ENCODE results near the gene TBCD. TPM values are rescaled to one million over a fixed set of nuclear protein-coding genes. Genes with fewer than 3 reads are reported as not detected.
A peak's percentile ranks its signal among the peaks of the same experiment; 100 is the strongest.

Gene TBCD
- total RNA-seq, 2 experiments from 2014 or later = 87.8 to 145 TPM

DNA sequence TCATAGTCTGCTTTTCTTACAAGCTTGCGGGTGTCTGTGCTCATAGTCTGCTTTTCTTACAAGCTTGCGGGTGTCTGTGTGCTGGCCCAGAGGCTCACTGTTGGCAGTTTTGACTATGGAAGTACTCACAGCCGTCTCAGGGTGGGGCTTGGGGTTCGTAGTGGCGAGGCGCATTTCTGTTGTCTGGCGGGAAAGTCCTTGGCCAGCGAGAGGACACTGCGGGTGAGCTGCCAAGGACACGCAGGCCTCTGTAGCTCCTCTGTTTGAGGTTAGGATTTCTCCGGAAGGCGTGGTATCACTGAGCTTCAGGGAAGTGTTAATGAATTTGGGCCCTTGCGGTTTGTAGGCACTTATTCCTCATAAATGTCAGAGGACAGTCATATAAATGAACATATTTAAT lies 13.5 kb downstream of the TBCD start:
- H3K4me2 ChIP-seq (ENCODE audit: low read length) = no peak overlapping the region
- no peak overlapping the region for H3K27ac ChIP-seq (ENCODE audit: low read depth, low read length, poor library complexity, severe bottlenecking)
- no peaks in the 10 kb centered on the region for H3K4me1 ChIP-seq (ENCODE audit: insufficient read depth, low read length, poor library complexity, severe bottlenecking)
- peaks cover 86% of the 10 kb centered on the region for H3K36me3 ChIP-seq (ENCODE audit: insufficient read depth, low read length)
- POLR2A ChIA-PET = interaction anchor here (0.6 kb wide), 2 partner anchors 280 to 358 kb away, joined by 3 to 6 read pairs; no protein-coding TSS in a partner anchor
- peaks cover 12% of the 10 kb centered on the region; the same call in 1 of the 2 replicates for H3K9me3 ChIP-seq (ENCODE audit: low read length)
- no peak overlapping the region for H3K4me3 ChIP-seq (ENCODE audit: low read depth, low read length, poor library complexity, severe bottlenecking)
- DNase-seq (ENCODE audit: low spot score) = no peak
- H4K20me1 ChIP-seq (ENCODE audit: insufficient read depth, low read length) = no peaks in the 10 kb centered on the region
- no peak overlapping the region for H2AFZ ChIP-seq (ENCODE audit: low read length)
- intact Hi-C loops (cut with micrococcal nuclease; ENCODE audit: unreplicated experiment) = loop anchor here (5.0 kb wide), 1 partner anchor 413 kb away; no protein-coding TSS in a partner anchor
- no peak for TF ChIP-seq EZH2phosphoT487 (IDR thresholded peaks at IDR 0.05; ENCODE audit: borderline replicate concordance, low read depth, low read length)
- TF ChIP-seq, protein P1, sequence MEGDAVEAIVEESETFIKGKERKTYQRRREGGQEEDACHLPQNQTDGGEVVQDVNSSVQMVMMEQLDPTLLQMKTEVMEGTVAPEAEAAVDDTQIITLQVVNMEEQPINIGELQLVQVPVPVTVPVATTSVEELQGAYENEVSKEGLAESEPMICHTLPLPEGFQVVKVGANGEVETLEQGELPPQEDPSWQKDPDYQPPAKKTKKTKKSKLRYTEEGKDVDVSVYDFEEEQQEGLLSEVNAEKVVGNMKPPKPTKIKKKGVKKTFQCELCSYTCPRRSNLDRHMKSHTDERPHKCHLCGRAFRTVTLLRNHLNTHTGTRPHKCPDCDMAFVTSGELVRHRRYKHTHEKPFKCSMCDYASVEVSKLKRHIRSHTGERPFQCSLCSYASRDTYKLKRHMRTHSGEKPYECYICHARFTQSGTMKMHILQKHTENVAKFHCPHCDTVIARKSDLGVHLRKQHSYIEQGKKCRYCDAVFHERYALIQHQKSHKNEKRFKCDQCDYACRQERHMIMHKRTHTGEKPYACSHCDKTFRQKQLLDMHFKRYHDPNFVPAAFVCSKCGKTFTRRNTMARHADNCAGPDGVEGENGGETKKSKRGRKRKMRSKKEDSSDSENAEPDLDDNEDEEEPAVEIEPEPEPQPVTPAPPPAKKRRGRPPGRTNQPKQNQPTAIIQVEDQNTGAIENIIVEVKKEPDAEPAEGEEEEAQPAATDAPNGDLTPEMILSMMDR (conservative IDR thresholded peaks at IDR 0.05; ENCODE audit: low read length) = no peak
- no peaks in the 10 kb centered on the region for H3K9me2 ChIP-seq (ENCODE audit: insufficient read depth, low read length)
- no TSS peak for BruUV-seq (replicated peaks)
- H3K79me2 ChIP-seq (ENCODE audit: insufficient read depth, low read depth, low read length) = no peaks in the 10 kb centered on the region
- CTCF ChIA-PET (ENCODE audit: unreplicated experiment) = no interaction called here

DNA sequence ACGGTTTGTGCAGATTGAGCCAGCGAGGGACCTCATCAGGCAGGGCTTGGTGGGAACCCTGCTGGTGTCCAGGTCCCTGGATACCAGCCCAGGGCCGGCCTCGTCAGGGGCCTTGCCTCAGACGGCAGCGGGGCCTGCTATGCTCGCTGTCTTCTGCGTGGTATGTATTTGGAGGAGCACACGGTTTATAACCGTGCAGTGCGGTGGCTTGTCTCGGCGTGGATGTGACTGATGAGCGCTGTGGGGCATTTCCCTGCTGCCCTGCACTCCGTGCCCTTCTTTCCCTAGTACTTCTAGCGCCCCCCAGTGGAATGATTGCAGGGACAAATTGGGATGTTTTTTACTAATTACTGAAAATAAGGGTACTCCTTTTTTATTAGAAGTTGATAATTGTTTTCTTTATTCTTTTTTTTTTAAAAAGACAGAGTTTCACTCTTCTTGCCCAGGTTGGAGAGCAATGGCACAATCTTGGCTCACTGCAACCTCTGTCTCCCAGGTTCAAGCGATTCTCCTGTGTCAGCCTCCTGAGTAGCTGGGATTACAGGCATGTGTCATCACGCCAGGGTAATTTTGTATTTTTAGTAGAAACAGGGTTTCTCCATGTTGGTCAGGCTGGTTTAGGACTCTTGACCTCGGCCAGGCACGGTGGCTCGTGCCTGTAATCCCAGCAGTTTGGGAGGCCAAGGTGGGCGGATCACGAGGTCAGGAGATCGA lies 15.3 kb downstream of the TBCD start:
- CTCF ChIA-PET (ENCODE audit: unreplicated experiment) = interaction anchor here (0.6 kb wide), 1 partner anchor 416 kb away, joined by 3 read pairs; no protein-coding TSS in a partner anchor
- BruUV-seq (replicated peaks) = no TSS peak
- Histone ChIP-seq H3K4me3 (ENCODE audit: low read depth, low read length, poor library complexity, severe bottlenecking) (no peak overlapping the region), H3K4me1 (ENCODE audit: insufficient read depth, low read length, poor library complexity, severe bottlenecking) (no peaks in the 10 kb centered on the region), H3K79me2 (ENCODE audit: insufficient read depth, low read depth, low read length) (no peaks in the 10 kb centered on the region), H3K9me2 (ENCODE audit: insufficient read depth, low read length) (no peaks in the 10 kb centered on the region), H3K4me2 (ENCODE audit: low read length) (no peak overlapping the region), H2AFZ (ENCODE audit: low read length) (no peak overlapping the region), H3K36me3 (ENCODE audit: insufficient read depth, low read length) (peaks cover 90% of the 10 kb centered on the region), H3K27ac (ENCODE audit: low read depth, low read length, poor library complexity, severe bottlenecking) (no peak overlapping the region), H4K20me1 (ENCODE audit: insufficient read depth, low read length) (no peaks in the 10 kb centered on the region), H3K9me3 (ENCODE audit: low read length) (peaks cover 12% of the 10 kb centered on the region; the same call in 1 of the 2 replicates)
- TF ChIP-seq, protein P1 (conservative IDR thresholded peaks at IDR 0.05; ENCODE audit: low read length) = peak; percentile 92
- no peak for TF ChIP-seq EZH2phosphoT487 (IDR thresholded peaks at IDR 0.05; ENCODE audit: borderline replicate concordance, low read depth, low read length)
- POLR2A ChIA-PET = no interaction called here
- intact Hi-C loops (cut with micrococcal nuclease; ENCODE audit: unreplicated experiment) = loop anchor here (1.0 to 5.0 kb wide), 3 partner anchors 88 to 415 kb away; no protein-coding TSS in a partner anchor
- DNase-seq (ENCODE audit: low spot score) = peak; percentile 73

DNA sequence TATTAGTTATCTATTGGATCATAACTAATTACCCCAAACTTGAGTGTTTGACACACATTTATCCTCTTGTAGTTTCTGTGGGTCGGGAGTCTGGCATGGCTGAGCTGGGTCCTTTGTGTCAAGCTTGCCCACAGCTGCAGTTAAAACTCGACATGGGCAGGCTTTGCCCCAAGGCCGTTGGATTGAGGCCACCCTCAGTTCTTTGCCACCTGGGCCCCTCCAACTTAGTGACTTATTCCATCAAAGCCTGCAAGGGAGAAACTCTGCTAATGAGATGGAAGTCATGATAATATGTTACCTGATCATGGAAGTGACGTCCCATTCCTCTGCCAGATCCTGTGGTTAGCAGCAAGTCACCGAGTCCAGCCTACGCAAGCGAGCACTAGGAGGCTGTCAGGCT lies 17.2 kb downstream of the TBCD start:
- H3K79me2 ChIP-seq (ENCODE audit: insufficient read depth, low read depth, low read length) = no peaks in the 10 kb centered on the region
- intact Hi-C loops (cut with micrococcal nuclease; ENCODE audit: unreplicated experiment) = loop anchor here (5.0 kb wide), 1 partner anchor 417 kb away; no protein-coding TSS in a partner anchor
- H3K27ac ChIP-seq (ENCODE audit: low read depth, low read length, poor library complexity, severe bottlenecking) = no peak overlapping the region
- peaks cover 86% of the 10 kb centered on the region for H3K36me3 ChIP-seq (ENCODE audit: insufficient read depth, low read length)
- no peaks in the 10 kb centered on the region for H3K4me1 ChIP-seq (ENCODE audit: insufficient read depth, low read length, poor library complexity, severe bottlenecking)
- DNase-seq (ENCODE audit: low spot score) = no peak
- H2AFZ ChIP-seq (ENCODE audit: low read length) = no peak overlapping the region
- H3K4me2 ChIP-seq (ENCODE audit: low read length) = no peak overlapping the region
- CTCF ChIA-PET (ENCODE audit: unreplicated experiment) = no interaction called here
- no peaks in the 10 kb centered on the region for H4K20me1 ChIP-seq (ENCODE audit: insufficient read depth, low read length)
- no TSS peak for BruUV-seq (replicated peaks)
- no peak for TF ChIP-seq EZH2phosphoT487 (IDR thresholded peaks at IDR 0.05; ENCODE audit: borderline replicate concordance, low read depth, low read length)
- TF ChIP-seq, protein P1 (conservative IDR thresholded peaks at IDR 0.05; ENCODE audit: low read length) = no peak
- POLR2A ChIA-PET = no interaction called here
- H3K4me3 ChIP-seq (ENCODE audit: low read depth, low read length, poor library complexity, severe bottlenecking) = no peak overlapping the region
- H3K9me3 ChIP-seq (ENCODE audit: low read length) = peaks cover 12% of the 10 kb centered on the region; the same call in 1 of the 2 replicates
- H3K9me2 ChIP-seq (ENCODE audit: insufficient read depth, low read length) = no peaks in the 10 kb centered on the region

Measured in OCI-LY7 (cell line).